PC-9 (cell line): Measurements from ENCODE around the gene DNAJC2. TPM values are rescaled to one million over a fixed set of nuclear protein-coding genes. Genes with fewer than 3 reads are reported as not detected.
A peak's percentile ranks its signal among the peaks of the same experiment; 100 is the strongest.

Experiments
- BruUV-seq: library from RNA; stranded (reverse); fragments of 400-500 nt; replicated peaks from 2 replicates; lab custom pipeline; 2021; lab: Mats Ljungman, UMichigan
- CTCF ChIA-PET: fragments of 300-600 bp; sonication (Branson Sonifier 250); formaldehyde crosslinking; loops from one replicate; lab custom pipeline; 2022; ENCODE audit warnings: antibody characterized with exemption; lab: Charles Lee
- POLR2A ChIA-PET: fragments of 300-600 bp; sonication (Branson Sonifier 250); formaldehyde crosslinking; loops from one replicate; lab custom pipeline; 2022; ENCODE audit warnings: antibody characterized with exemption; ENCODE audit not compliant: unreplicated experiment; lab: Charles Lee
- DNase-seq, 2 experiments: peaks; one replicate each; pipeline versions ENCODE4 v3.0.0 to v3.0.0-alpha.2; 2015 to 2022; ENCODE audit warnings: mixed read lengths in 1 of 2
- H2AFZ ChIP-seq: fragments of 200-600 bp; sonication (generic); 2 replicates; pipeline ENCODE4 v1.8.1; 2017; ENCODE audit warnings: antibody characterized with exemption
- H3F3A ChIP-seq: fragments of 200-600 bp; sonication (generic); 2 replicates; pipeline ENCODE4 v1.8.1; 2017; ENCODE audit warnings: antibody characterized with exemption, mild to moderate bottlenecking, low read depth; ENCODE audit not compliant: insufficient read depth
- H3K27ac ChIP-seq: fragments of 200-600 bp; sonication (generic); 2 replicates; pipeline ENCODE4 v1.6.1; 2016; ENCODE audit warnings: mixed run types
- H3K27me3 ChIP-seq: fragments of 200-600 bp; sonication (generic); 2 replicates; pipeline ENCODE4 v1.6.1; 2016; ENCODE audit warnings: low read depth, mixed run types; ENCODE audit not compliant: insufficient read depth
- H3K36me3 ChIP-seq: fragments of 200-600 bp; sonication (generic); 2 replicates; pipeline ENCODE4 v1.6.1; 2016; ENCODE audit warnings: low read depth, mixed run types
- H3K4me1 ChIP-seq: fragments of 200-600 bp; sonication (generic); replicated peaks from 2 replicates; pipeline ENCODE4 v1.6.1; 2016; ENCODE audit warnings: mixed run types; ENCODE audit not compliant: insufficient read depth
- H3K4me2 ChIP-seq: fragments of 200-600 bp; sonication (generic); 2 replicates; pipeline ENCODE4 v1.6.1; 2017; ENCODE audit warnings: mixed run types
- H3K4me3 ChIP-seq: fragments of 200-600 bp; sonication (generic); 2 replicates; pipeline ENCODE4 v1.6.1; 2016; ENCODE audit warnings: mixed run types
- H3K79me2 ChIP-seq: fragments of 200-600 bp; sonication (generic); 2 replicates; pipeline ENCODE4 v1.6.1; 2017; ENCODE audit warnings: low read depth, mixed run types
- H3K9me2 ChIP-seq: fragments of 200-600 bp; sonication (generic); 2 replicates; pipeline ENCODE4 v1.8.1; 2017; ENCODE audit warnings: mild to moderate bottlenecking; ENCODE audit not compliant: insufficient read depth
- H3K9me3 ChIP-seq: fragments of 200-600 bp; sonication (generic); 2 replicates; pipeline ENCODE4 v1.8.1; 2016; ENCODE audit warnings: low read depth; ENCODE audit not compliant: insufficient read depth
- H4K20me1 ChIP-seq: fragments of 200-600 bp; sonication (generic); 2 replicates; pipeline ENCODE4 v1.8.1; 2017; ENCODE audit not compliant: insufficient read depth
- EZH2 ChIP-seq: fragments of 200-600 bp; sonication (generic); IDR thresholded peaks from 2 replicates; pipeline ENCODE4 v1.8.0; 2017; ENCODE audit warnings: antibody characterized with exemption, low read depth
- intact Hi-C: fragments of 100-400 bp; cut with micrococcal nuclease; formaldehyde crosslinking; loops from one replicate; pipeline ENCODE4 v1.10.0; 2022; ENCODE audit not compliant: unreplicated experiment
- total RNA-seq: library from RNA; stranded (reverse); gene quantifications from 2 replicates; pipeline ENCODE4 v1.2.3, GENCODE V29; 2021
- TF ChIP-seq, protein P1 (sequence below): fragments of 200-600 bp; sonication (generic); conservative IDR thresholded peaks from 2 replicates; pipeline ENCODE4 v1.6.1; 2017; ENCODE audit warnings: mixed run types, antibody characterized with exemption, mild to moderate bottlenecking, moderate library complexity

DNAJC2 gene
- total RNA-seq, 1 experiment from 2014 or later, result 37.8 TPM

DNA sequence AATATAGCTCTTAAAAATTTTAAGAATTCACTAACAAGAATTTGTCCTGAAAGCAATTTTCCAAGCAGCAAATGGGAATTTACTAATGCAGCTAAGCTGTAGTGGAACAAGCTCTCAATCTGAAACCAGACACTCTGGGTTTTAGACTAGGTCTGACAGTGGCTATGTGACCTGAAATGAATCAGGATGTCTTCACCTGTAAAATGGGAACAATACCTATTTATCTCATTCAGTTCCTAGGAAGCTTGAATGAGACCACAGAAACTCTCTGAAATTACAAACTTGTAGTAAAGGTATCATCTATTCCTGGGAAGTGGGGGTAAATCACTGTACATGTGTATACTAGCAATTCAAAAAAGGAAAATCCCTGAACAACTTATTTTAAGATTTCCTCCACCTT, 1.2 kb downstream of the DNAJC2 start:
- Histone ChIP-seq H3K9me3 (no peaks in the 10 kb centered on the region), H3K79me2 (peaks cover 77% of the 10 kb centered on the region), H3K9me2 (no peaks in the 10 kb centered on the region), H3K36me3 (peaks cover 28% of the 10 kb centered on the region), H3K4me2 (peak overlapping the region; percentile 98), H3K27me3 (no peaks in the 10 kb centered on the region), H4K20me1 (peaks cover 11% of the 10 kb centered on the region), H3F3A (peaks cover 4% of the 10 kb centered on the region), H3K4me3 (peak overlapping the region; percentile 95), H3K4me1 (peaks cover 25% of the 10 kb centered on the region), H2AFZ (peak overlapping the region; percentile 97; the same call in 1 of the 2 replicates), H3K27ac (peak overlapping the region; percentile 76)
- intact Hi-C loops, result no loop called here
- no peak for TF ChIP-seq EZH2
- TF ChIP-seq, protein P1, sequence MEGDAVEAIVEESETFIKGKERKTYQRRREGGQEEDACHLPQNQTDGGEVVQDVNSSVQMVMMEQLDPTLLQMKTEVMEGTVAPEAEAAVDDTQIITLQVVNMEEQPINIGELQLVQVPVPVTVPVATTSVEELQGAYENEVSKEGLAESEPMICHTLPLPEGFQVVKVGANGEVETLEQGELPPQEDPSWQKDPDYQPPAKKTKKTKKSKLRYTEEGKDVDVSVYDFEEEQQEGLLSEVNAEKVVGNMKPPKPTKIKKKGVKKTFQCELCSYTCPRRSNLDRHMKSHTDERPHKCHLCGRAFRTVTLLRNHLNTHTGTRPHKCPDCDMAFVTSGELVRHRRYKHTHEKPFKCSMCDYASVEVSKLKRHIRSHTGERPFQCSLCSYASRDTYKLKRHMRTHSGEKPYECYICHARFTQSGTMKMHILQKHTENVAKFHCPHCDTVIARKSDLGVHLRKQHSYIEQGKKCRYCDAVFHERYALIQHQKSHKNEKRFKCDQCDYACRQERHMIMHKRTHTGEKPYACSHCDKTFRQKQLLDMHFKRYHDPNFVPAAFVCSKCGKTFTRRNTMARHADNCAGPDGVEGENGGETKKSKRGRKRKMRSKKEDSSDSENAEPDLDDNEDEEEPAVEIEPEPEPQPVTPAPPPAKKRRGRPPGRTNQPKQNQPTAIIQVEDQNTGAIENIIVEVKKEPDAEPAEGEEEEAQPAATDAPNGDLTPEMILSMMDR, result no peak
- BruUV-seq, result no TSS peak
- ChIA-PET POLR2A (interaction anchor here (0.7 kb wide), 1 partner anchor 287 kb away, joined by 7 read pairs; no protein-coding TSS in a partner anchor), CTCF (interaction anchor here (0.6 kb wide), 1 partner anchor 9 kb away, joined by 9 read pairs; no protein-coding TSS in a partner anchor)
- DNase-seq, result no peak

DNA sequence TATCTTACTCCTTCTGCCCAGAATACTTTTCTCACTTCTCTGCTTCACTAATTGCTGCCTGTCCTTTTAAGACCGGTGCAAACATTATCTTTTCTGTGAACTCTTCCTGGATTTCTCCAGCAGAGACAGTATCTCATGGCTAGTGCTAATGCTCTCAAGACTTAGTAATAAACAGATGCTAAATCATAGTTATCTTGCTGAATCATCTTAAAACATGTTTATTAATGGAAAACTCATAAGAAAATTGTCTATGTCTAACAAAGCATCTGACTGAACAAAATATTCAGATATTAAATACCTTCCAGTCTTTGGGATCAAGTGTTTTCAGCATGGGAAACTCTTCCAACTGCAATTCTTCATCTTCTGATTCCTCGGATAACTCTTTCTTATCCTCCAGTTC, 3.1 kb downstream of the DNAJC2 start:
- no TSS peak for BruUV-seq
- H3K79me2 ChIP-seq, result peaks cover 77% of the 10 kb centered on the region

DNA sequence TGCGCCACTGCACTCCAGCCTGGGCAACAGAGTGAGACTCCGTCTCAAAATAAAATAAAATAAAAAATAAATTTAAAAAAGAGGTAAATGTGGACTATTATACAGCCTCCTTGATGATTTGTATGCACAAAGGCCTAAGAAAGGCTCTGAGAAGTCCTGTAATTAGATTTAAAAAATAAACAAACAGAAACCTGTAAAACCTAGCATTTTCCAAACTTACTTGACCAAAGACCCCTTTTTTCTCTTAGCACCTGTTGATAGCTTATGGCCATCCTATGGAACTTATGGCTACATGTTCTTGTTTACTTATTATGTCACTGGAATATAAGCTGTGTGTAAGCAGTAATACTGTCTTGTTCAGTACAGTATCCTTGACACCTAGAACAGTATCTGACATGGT, 5.7 kb downstream of the DNAJC2 start:
- no peaks in the 10 kb centered on the region for H3K27me3 ChIP-seq

More for the DNA sequence above, 3.1 kb downstream of the DNAJC2 start:
- intact Hi-C loops, result no loop called here
- H3K27ac ChIP-seq, result no peak overlapping the region
- H2AFZ ChIP-seq, result no peak overlapping the region
- H3K4me1 ChIP-seq, result peaks cover 17% of the 10 kb centered on the region
- no peak overlapping the region for H3K4me2 ChIP-seq
- peaks cover 13% of the 10 kb centered on the region for H4K20me1 ChIP-seq
- CTCF ChIA-PET, result no interaction called here
- H3K9me3 ChIP-seq, result no peaks in the 10 kb centered on the region
- no peak for TF ChIP-seq EZH2
- TF ChIP-seq, protein P1, result no peak
- H3K27me3 ChIP-seq, result no peaks in the 10 kb centered on the region
- H3K9me2 ChIP-seq, result no peaks in the 10 kb centered on the region
- H3F3A ChIP-seq, result no peaks in the 10 kb centered on the region; the same call in 1 of the 2 replicates
- H3K36me3 ChIP-seq, result peaks cover 43% of the 10 kb centered on the region
- POLR2A ChIA-PET, result no interaction called here
- H3K4me3 ChIP-seq, result no peak overlapping the region
- no peak for DNase-seq

More for the DNA sequence above, 5.7 kb downstream of the DNAJC2 start:
- DNase-seq, result no peak
- ChIA-PET CTCF (no interaction called here), POLR2A (no interaction called here)
- Histone ChIP-seq H3K27ac (no peak overlapping the region), H4K20me1 (peaks cover 29% of the 10 kb centered on the region), H3K36me3 (peaks cover 62% of the 10 kb centered on the region), H3K9me2 (no peaks in the 10 kb centered on the region), H2AFZ (no peak overlapping the region), H3K4me3 (no peak overlapping the region), H3K9me3 (no peaks in the 10 kb centered on the region), H3K4me1 (peaks cover 10% of the 10 kb centered on the region), H3K4me2 (no peak overlapping the region), H3K79me2 (peaks cover 69% of the 10 kb centered on the region), H3F3A (no peaks in the 10 kb centered on the region; the same call in 1 of the 2 replicates)
- TF ChIP-seq EZH2, result no peak
- TF ChIP-seq, protein P1, result no peak
- no TSS peak for BruUV-seq
- intact Hi-C loops, result no loop called here
